Karpas-422 (cell line): ENCODE measurements around the gene CPED1. TPM values are rescaled to one million over a fixed set of nuclear protein-coding genes. Genes with fewer than 3 reads are reported as not detected.
"Not testable (repeated sequence)": the region's sequence is repeated elsewhere in the genome, so short reads cannot be mapped to it uniquely, and the experiment has no call there.

Experiments used
- DNase-seq: peaks from one replicate; pipeline ENCODE4 v3.0.0-alpha.2; 2015
- H2AFZ ChIP-seq: fragments of 200-600 bp; sonication (generic); 2 replicates; pipeline ENCODE4 v1.6.1; 2014; ENCODE audit warnings: antibody characterized with exemption, low read length, mixed read lengths
- H3K27ac ChIP-seq: fragments of 200-600 bp; sonication (generic); 2 replicates; pipeline ENCODE4 v1.5.1; 2014; ENCODE audit warnings: mild to moderate bottlenecking, low read length, moderate library complexity
- H3K27me3 ChIP-seq: fragments of 200-600 bp; sonication (generic); 2 replicates; pipeline ENCODE4 v1.6.1; 2014; ENCODE audit warnings: low read length, mixed read lengths
- H3K36me3 ChIP-seq: fragments of 200-600 bp; sonication (generic); 2 replicates; pipeline ENCODE4 v1.6.1; 2014; ENCODE audit warnings: low read length, mixed read lengths; ENCODE audit not compliant: insufficient read depth
- H3K4me1 ChIP-seq: fragments of 200-600 bp; sonication (generic); 2 replicates; pipeline ENCODE4 v1.6.1; 2014; ENCODE audit warnings: mild to moderate bottlenecking, low read length, mixed read lengths
- H3K4me2 ChIP-seq: fragments of 200-600 bp; sonication (generic); 2 replicates; pipeline ENCODE4 v1.6.1; 2014; ENCODE audit warnings: low read length, low read depth, mild to moderate bottlenecking; ENCODE audit not compliant: poor library complexity, severe bottlenecking
- H3K4me3 ChIP-seq: fragments of 200-600 bp; sonication (generic); 2 replicates; pipeline ENCODE4 v1.5.1; 2014; ENCODE audit warnings: mild to moderate bottlenecking, antibody characterized with exemption, low read length, mixed read lengths
- H3K79me2 ChIP-seq: fragments of 200-600 bp; sonication (generic); 2 replicates; pipeline ENCODE4 v1.6.1; 2014; ENCODE audit warnings: mild to moderate bottlenecking, low read length, mixed read lengths
- H3K9ac ChIP-seq: fragments of 200-600 bp; sonication (generic); 2 replicates; pipeline ENCODE4 v1.6.0; 2014; ENCODE audit warnings: low read length
- H3K9me2 ChIP-seq: fragments of 200-600 bp; sonication (generic), shearing (Covaris generic); replicated peaks from 2 replicates; pipeline ENCODE4 v1.6.0; 2014; ENCODE audit warnings: mild to moderate bottlenecking, low read length, moderate library complexity; ENCODE audit not compliant: insufficient read depth
- H3K9me3 ChIP-seq: fragments of 300-700, 200-600 bp; sonication (generic); 2 replicates; pipeline ENCODE4 v1.6.1; 2014; ENCODE audit warnings: low read length, mixed read lengths
- H4K20me1 ChIP-seq: fragments of 200-600 bp; sonication (generic); 2 replicates; pipeline ENCODE4 v1.6.1; 2014; ENCODE audit warnings: mild to moderate bottlenecking, antibody characterized with exemption, low read length, low read depth; ENCODE audit not compliant: insufficient read depth
- total RNA-seq: library from RNA; depleted of rRNA; stranded (reverse); fragments of >200 nt; shearing (Covaris generic); gene quantifications from 2 replicates; pipeline ENCODE4 v1.2.3, GENCODE V29; 2014; ENCODE audit warnings: low replicate concordance

The CPED1 gene
- total RNA-seq, 1 experiment from 2014 or later: 0.04 TPM

- H3K4me2 ChIP-seq: no peak overlapping the region
- H3K4me1 ChIP-seq: no peaks in the 10 kb centered on the region
- H2AFZ ChIP-seq: no peak overlapping the region
- H3K9me3 ChIP-seq: no peaks in the 10 kb centered on the region
- DNase-seq: no peak
- H3K79me2 ChIP-seq: no peaks in the 10 kb centered on the region
- no peak overlapping the region for H3K27ac ChIP-seq
- H3K4me3 ChIP-seq: no peak overlapping the region
- no peak overlapping the region for H3K9ac ChIP-seq
- no peaks in the 10 kb centered on the region for H3K36me3 ChIP-seq
- H3K9me2 ChIP-seq: no peaks in the 10 kb centered on the region
- H3K27me3 ChIP-seq: no peaks in the 10 kb centered on the region
- H4K20me1 ChIP-seq: no peaks in the 10 kb centered on the region
Observed at GRCh38 chr7:121103579-121103978, 115.1 kb downstream of the CPED1 start.

GRCh38 chr7:121105262-121105661 is 116.8 kb downstream of the CPED1 start:
- H3K4me2 ChIP-seq: no peak overlapping the region
- H3K27ac ChIP-seq: no peak overlapping the region
- no peaks in the 10 kb centered on the region for H3K9me3 ChIP-seq
- H3K79me2 ChIP-seq: no peaks in the 10 kb centered on the region
- no peak overlapping the region for H3K9ac ChIP-seq
- no peaks in the 10 kb centered on the region for H3K27me3 ChIP-seq
- H3K36me3 ChIP-seq: no peaks in the 10 kb centered on the region
- H2AFZ ChIP-seq: no peak overlapping the region
- H3K4me1 ChIP-seq: no peaks in the 10 kb centered on the region
- no peaks in the 10 kb centered on the region for H4K20me1 ChIP-seq
- H3K9me2 ChIP-seq: no peaks in the 10 kb centered on the region
- DNase-seq: no peak
- H3K4me3 ChIP-seq: no peak overlapping the region

GRCh38 chr7:121107923-121108498 is 119.5 kb downstream of the CPED1 start:
- no peak overlapping the region for H2AFZ ChIP-seq
- no peak overlapping the region for H3K4me2 ChIP-seq
- H3K27ac ChIP-seq: no peak overlapping the region
- no peaks in the 10 kb centered on the region for H3K36me3 ChIP-seq
- no peaks in the 10 kb centered on the region for H3K4me1 ChIP-seq
- H3K27me3 ChIP-seq: no peaks in the 10 kb centered on the region
- no peaks in the 10 kb centered on the region for H3K79me2 ChIP-seq
- H3K9me3 ChIP-seq: no peaks in the 10 kb centered on the region
- H3K9me2 ChIP-seq: no peaks in the 10 kb centered on the region
- no peaks in the 10 kb centered on the region for H4K20me1 ChIP-seq
- DNase-seq: peak; percentile 83
- no peak overlapping the region for H3K9ac ChIP-seq
- no peak overlapping the region for H3K4me3 ChIP-seq

- H3K79me2 ChIP-seq: no peaks in the 10 kb centered on the region
- no peaks in the 10 kb centered on the region for H3K36me3 ChIP-seq
- H3K9me2 ChIP-seq: no peaks in the 10 kb centered on the region
- no peak overlapping the region for H3K4me2 ChIP-seq
- H3K27me3 ChIP-seq: no peaks in the 10 kb centered on the region
- H3K27ac ChIP-seq: no peak overlapping the region
- H3K9me3 ChIP-seq: no peaks in the 10 kb centered on the region
- H3K9ac ChIP-seq: no peak overlapping the region
- DNase-seq: no peak
- H3K4me3 ChIP-seq: no peak overlapping the region
- H3K4me1 ChIP-seq: no peaks in the 10 kb centered on the region
- no peak overlapping the region for H2AFZ ChIP-seq
- no peaks in the 10 kb centered on the region for H4K20me1 ChIP-seq
Observed at GRCh38 chr7:121109145-121109544, 120.6 kb downstream of the CPED1 start.

GRCh38 chr7:121113288-121113687 is 124.8 kb downstream of the CPED1 start:
- H3K36me3 ChIP-seq: no peaks in the 10 kb centered on the region
- no peak overlapping the region for H3K9ac ChIP-seq
- H3K9me2 ChIP-seq: no peaks in the 10 kb centered on the region
- H3K4me1 ChIP-seq: no peaks in the 10 kb centered on the region
- no peaks in the 10 kb centered on the region for H3K27me3 ChIP-seq
- DNase-seq: no peak
- no peak overlapping the region for H3K4me2 ChIP-seq
- H4K20me1 ChIP-seq: no peaks in the 10 kb centered on the region
- no peaks in the 10 kb centered on the region for H3K79me2 ChIP-seq
- no peak overlapping the region for H2AFZ ChIP-seq
- no peak overlapping the region for H3K27ac ChIP-seq
- H3K9me3 ChIP-seq: no peaks in the 10 kb centered on the region
- H3K4me3 ChIP-seq: no peak overlapping the region

- DNase-seq: no peak
- no peak overlapping the region for H3K4me2 ChIP-seq
- H3K27ac ChIP-seq: no peak overlapping the region
- no peaks in the 10 kb centered on the region for H3K27me3 ChIP-seq
- no peak overlapping the region for H2AFZ ChIP-seq
- H3K9me3 ChIP-seq: no peaks in the 10 kb centered on the region
- no peaks in the 10 kb centered on the region for H3K79me2 ChIP-seq
- H3K4me3 ChIP-seq: no peak overlapping the region
- no peaks in the 10 kb centered on the region for H3K9me2 ChIP-seq
- no peak overlapping the region for H3K9ac ChIP-seq
- no peaks in the 10 kb centered on the region for H3K4me1 ChIP-seq
- H4K20me1 ChIP-seq: no peaks in the 10 kb centered on the region
- H3K36me3 ChIP-seq: no peaks in the 10 kb centered on the region
Observed at GRCh38 chr7:121116396-121116795, 127.9 kb downstream of the CPED1 start.

GRCh38 chr7:121119047-121119446 is 130.5 kb downstream of the CPED1 start:
- no peak overlapping the region for H3K9ac ChIP-seq
- no peaks in the 10 kb centered on the region for H3K79me2 ChIP-seq
- H3K4me2 ChIP-seq: no peak overlapping the region
- no peak overlapping the region for H3K27ac ChIP-seq
- no peaks in the 10 kb centered on the region for H3K9me2 ChIP-seq
- H4K20me1 ChIP-seq: no peaks in the 10 kb centered on the region
- no peak overlapping the region for H3K4me3 ChIP-seq
- no peaks in the 10 kb centered on the region for H3K4me1 ChIP-seq
- H3K36me3 ChIP-seq: no peaks in the 10 kb centered on the region
- H3K9me3 ChIP-seq: no peaks in the 10 kb centered on the region
- DNase-seq: no peak
- no peak overlapping the region for H2AFZ ChIP-seq
- H3K27me3 ChIP-seq: no peaks in the 10 kb centered on the region

GRCh38 chr7:121123032-121123431 is 134.5 kb downstream of the CPED1 start:
- H3K79me2 ChIP-seq: no peaks in the 10 kb centered on the region
- no peak overlapping the region for H2AFZ ChIP-seq
- no peaks in the 10 kb centered on the region for H4K20me1 ChIP-seq
- no peaks in the 10 kb centered on the region for H3K9me3 ChIP-seq
- H3K4me1 ChIP-seq: no peaks in the 10 kb centered on the region
- no peak for DNase-seq
- H3K4me3 ChIP-seq: no peak overlapping the region
- H3K9me2 ChIP-seq: no peaks in the 10 kb centered on the region
- H3K27ac ChIP-seq: no peak overlapping the region
- H3K9ac ChIP-seq: no peak overlapping the region
- H3K36me3 ChIP-seq: no peaks in the 10 kb centered on the region
- H3K4me2 ChIP-seq: no peak overlapping the region
- H3K27me3 ChIP-seq: no peaks in the 10 kb centered on the region

GRCh38 chr7:121125454-121125853 is 136.9 kb downstream of the CPED1 start:
- not testable (repeated sequence) for H3K79me2 ChIP-seq, H3K9me2 ChIP-seq, H3K4me1 ChIP-seq, H4K20me1 ChIP-seq, H3K4me2 ChIP-seq, H3K27me3 ChIP-seq, H3K9me3 ChIP-seq, H3K36me3 ChIP-seq, H3K9ac ChIP-seq, DNase-seq, H2AFZ ChIP-seq, H3K27ac ChIP-seq, H3K4me3 ChIP-seq
